ENCODE results near the gene NET1. TPM values are rescaled to one million over a fixed set of nuclear protein-coding genes. Genes with fewer than 3 reads are reported as not detected.
A peak's percentile ranks its signal among the peaks of the same experiment; 100 is the strongest.

Gene NET1
- total RNA-seq, 2 experiments from 2014 or later = 29.9 to 38.6 TPM

- Mint-ChIP-seq H3K9me3 (ENCODE audit: insufficient read depth) (no peaks in the 10 kb centered on the region), H3K4me3 (peak overlapping the region; percentile 57), H3K4me1 (ENCODE audit: low read depth) (peaks cover 52% of the 10 kb centered on the region), H3K27me3 (ENCODE audit: low read depth) (no peaks in the 10 kb centered on the region), H3K36me3 (ENCODE audit: low read depth) (peaks cover 22% of the 10 kb centered on the region), H3K27ac (peak overlapping the region; percentile 87)
- POLR2A ChIA-PET = interaction anchor here (1.0 kb wide), 1 partner anchor 175 kb away, joined by 5 read pairs; no protein-coding TSS in a partner anchor
- DNase-seq (peak; percentile 70), ATAC-seq (peak; percentile 82)
- CTCF ChIA-PET = interaction anchor here (1.0 to 3.2 kb wide), 7 partner anchors 12 to 598 kb away, joined by 3 to 37 read pairs (median 6); no protein-coding TSS in a partner anchor
Measured at GRCh38 chr10:5447611-5448071, 35.3 kb downstream of the NET1 start.

GRCh38 chr10:5448333-5449001 is 36.1 kb downstream of the NET1 start:
- no peak overlapping the region for H3K4me3 Mint-ChIP-seq
- ChIA-PET CTCF (interaction anchor here (1.0 to 3.2 kb wide), 6 partner anchors 13 to 599 kb away, joined by 3 to 37 read pairs (median 6); no protein-coding TSS in a partner anchor), POLR2A (no interaction called here)
- H3K27me3 Mint-ChIP-seq (ENCODE audit: low read depth) = no peaks in the 10 kb centered on the region
- ATAC-seq (no peak), DNase-seq (no peak)
- H3K4me1 Mint-ChIP-seq (ENCODE audit: low read depth) = peaks cover 45% of the 10 kb centered on the region
- H3K36me3 Mint-ChIP-seq (ENCODE audit: low read depth) = peaks cover 30% of the 10 kb centered on the region
- no peaks in the 10 kb centered on the region for H3K9me3 Mint-ChIP-seq (ENCODE audit: insufficient read depth)
- no peak overlapping the region for H3K27ac Mint-ChIP-seq

- POLR2A ChIA-PET = no interaction called here
- peaks cover 39% of the 10 kb centered on the region for H3K4me1 Mint-ChIP-seq (ENCODE audit: low read depth)
- H3K9me3 Mint-ChIP-seq (ENCODE audit: insufficient read depth) = no peaks in the 10 kb centered on the region
- H3K27me3 Mint-ChIP-seq (ENCODE audit: low read depth) = no peaks in the 10 kb centered on the region
- DNase-seq (no peak), ATAC-seq (no peak)
- H3K36me3 Mint-ChIP-seq (ENCODE audit: low read depth) = peaks cover 33% of the 10 kb centered on the region
- CTCF ChIA-PET = interaction anchor here (2.4 kb wide), 1 partner anchor 16 kb away, joined by 16 read pairs; no protein-coding TSS in a partner anchor
- no peak overlapping the region for H3K4me3 Mint-ChIP-seq
- no peak overlapping the region for H3K27ac Mint-ChIP-seq
Measured at GRCh38 chr10:5449227-5449626, 36.9 kb downstream of the NET1 start.

GRCh38 chr10:5449823-5450222 is 37.5 kb downstream of the NET1 start:
- Mint-ChIP-seq H3K36me3 (ENCODE audit: low read depth) (peaks cover 38% of the 10 kb centered on the region), H3K4me3 (no peak overlapping the region), H3K9me3 (ENCODE audit: insufficient read depth) (no peaks in the 10 kb centered on the region), H3K27ac (no peak overlapping the region), H3K27me3 (ENCODE audit: low read depth) (no peaks in the 10 kb centered on the region), H3K4me1 (ENCODE audit: low read depth) (peaks cover 34% of the 10 kb centered on the region)
- ATAC-seq = no peak
- CTCF ChIA-PET = no interaction called here
- POLR2A ChIA-PET = no interaction called here
- DNase-seq = no peak

GRCh38 chr10:5450605-5451384 is 38.4 kb downstream of the NET1 start:
- peaks cover 43% of the 10 kb centered on the region for H3K36me3 Mint-ChIP-seq (ENCODE audit: low read depth)
- no peaks in the 10 kb centered on the region for H3K9me3 Mint-ChIP-seq (ENCODE audit: insufficient read depth)
- DNase-seq = no peak

GRCh38 chr10:5453749-5454489 is 41.6 kb downstream of the NET1 start:
- Mint-ChIP-seq H3K4me1 (ENCODE audit: low read depth) (peaks cover 17% of the 10 kb centered on the region), H3K4me3 (no peak overlapping the region), H3K9me3 (ENCODE audit: insufficient read depth) (no peaks in the 10 kb centered on the region), H3K36me3 (ENCODE audit: low read depth) (peaks cover 62% of the 10 kb centered on the region), H3K27ac (no peak overlapping the region), H3K27me3 (ENCODE audit: low read depth) (no peaks in the 10 kb centered on the region)
- CTCF ChIA-PET = interaction anchor here (1.0 to 3.1 kb wide), 5 partner anchors 9 to 604 kb away, joined by 3 to 12 read pairs (median 7); no protein-coding TSS in a partner anchor
- DNase-seq (no peak), ATAC-seq (no peak)
- POLR2A ChIA-PET = no interaction called here

More at GRCh38 chr10:5450605-5451384, 38.4 kb downstream of the NET1 start:
- H3K4me1 Mint-ChIP-seq (ENCODE audit: low read depth) = peaks cover 34% of the 10 kb centered on the region
- ChIA-PET CTCF (no interaction called here), POLR2A (no interaction called here)
- no peak overlapping the region for H3K4me3 Mint-ChIP-seq
- no peaks in the 10 kb centered on the region for H3K27me3 Mint-ChIP-seq (ENCODE audit: low read depth)
- ATAC-seq = no peak
- H3K27ac Mint-ChIP-seq = no peak overlapping the region

GRCh38 chr10:5456563-5456962 is 44.2 kb downstream of the NET1 start:
- Mint-ChIP-seq H3K36me3 (ENCODE audit: low read depth) (peaks cover 68% of the 10 kb centered on the region), H3K27ac (no peak overlapping the region), H3K9me3 (ENCODE audit: insufficient read depth) (no peaks in the 10 kb centered on the region), H3K4me3 (no peak overlapping the region), H3K4me1 (ENCODE audit: low read depth) (peaks cover 11% of the 10 kb centered on the region), H3K27me3 (ENCODE audit: low read depth) (no peaks in the 10 kb centered on the region)
- DNase-seq = no peak
- no peak for ATAC-seq
- CTCF ChIA-PET = interaction anchor here (0.6 to 3.1 kb wide), 5 partner anchors 14 to 1609 kb away, joined by 3 to 12 read pairs (median 9); no protein-coding TSS in a partner anchor
- POLR2A ChIA-PET = no interaction called here

GRCh38 chr10:5457741-5458140 is 45.4 kb downstream of the NET1 start:
- DNase-seq (no peak), ATAC-seq (peak; percentile 47)
- Mint-ChIP-seq H3K4me3 (no peak overlapping the region), H3K9me3 (ENCODE audit: insufficient read depth) (no peaks in the 10 kb centered on the region), H3K27ac (peak overlapping the region; percentile 22), H3K27me3 (ENCODE audit: low read depth) (no peaks in the 10 kb centered on the region), H3K36me3 (ENCODE audit: low read depth) (peaks cover 59% of the 10 kb centered on the region), H3K4me1 (ENCODE audit: low read depth) (peaks cover 11% of the 10 kb centered on the region)
- ChIA-PET CTCF (no interaction called here), POLR2A (no interaction called here)

GRCh38 chr10:5458425-5458824 is 46.1 kb downstream of the NET1 start:
- Mint-ChIP-seq H3K36me3 (ENCODE audit: low read depth) (peaks cover 52% of the 10 kb centered on the region), H3K27ac (no peak overlapping the region), H3K4me1 (ENCODE audit: low read depth) (peaks cover 11% of the 10 kb centered on the region), H3K9me3 (ENCODE audit: insufficient read depth) (no peaks in the 10 kb centered on the region), H3K4me3 (no peak overlapping the region), H3K27me3 (ENCODE audit: low read depth) (no peaks in the 10 kb centered on the region)
- POLR2A ChIA-PET = no interaction called here
- CTCF ChIA-PET = no interaction called here
- ATAC-seq = no peak
- DNase-seq = no peak

GRCh38 chr10:5458949-5459747 is 46.8 kb downstream of the NET1 start:
- Mint-ChIP-seq H3K9me3 (ENCODE audit: insufficient read depth) (no peaks in the 10 kb centered on the region), H3K4me1 (ENCODE audit: low read depth) (peaks cover 11% of the 10 kb centered on the region), H3K27ac (no peak overlapping the region), H3K36me3 (ENCODE audit: low read depth) (peaks cover 45% of the 10 kb centered on the region), H3K4me3 (no peak overlapping the region), H3K27me3 (ENCODE audit: low read depth) (no peaks in the 10 kb centered on the region)
- DNase-seq = no peak
- no peak for ATAC-seq
- ChIA-PET POLR2A (no interaction called here), CTCF (no interaction called here)

Data from activated CD8-positive, alpha-beta T cell treated with anti-CD3 and anti-CD28 coated beads, Interleukin-2, amount 10 ng/mL, durations not matched to agents 7 days and 5 days (primary cell).